OCI-M1 (cell line): ENCODE results near the gene DHX34.
"Not testable (repeated sequence)": the region's sequence is repeated elsewhere in the genome, so short reads cannot be mapped to it uniquely, and the experiment has no call there.

ENCODE experiments used
- DNase-seq: peaks from one replicate; lab custom pipeline; 2025; lab: John Stamatoyannopoulos, UW

Gene DHX34

GRCh38 chr19:47389150-47389556 lies 40.0 kb downstream of the DHX34 start:
- no peak for DNase-seq

GRCh38 chr19:47390533-47391488 lies 41.7 kb downstream of the DHX34 start:
- DNase-seq = no peak

GRCh38 chr19:47391510-47392223 lies 42.6 kb downstream of the DHX34 start:
- DNase-seq = peak; percentile 85

GRCh38 chr19:47398707-47399597 lies 49.8 kb downstream of the DHX34 start:
- no peak for DNase-seq

- DNase-seq = no peak
Observed at GRCh38 chr19:47402504-47402903, 53.4 kb downstream of the DHX34 start.

GRCh38 chr19:47404334-47405196 lies 55.5 kb downstream of the DHX34 start:
- no peak for DNase-seq

GRCh38 chr19:47405197-47405550 lies 56.1 kb downstream of the DHX34 start:
- no peak for DNase-seq

- no peak for DNase-seq
Observed at GRCh38 chr19:47405854-47406417, 56.8 kb downstream of the DHX34 start.

- peak; percentile 61 for DNase-seq
Observed at GRCh38 chr19:47406711-47407416, 57.7 kb downstream of the DHX34 start.

- DNase-seq = no peak
Observed at GRCh38 chr19:47407417-47407774, 58.3 kb downstream of the DHX34 start.

GRCh38 chr19:47408156-47408938 lies 59.2 kb downstream of the DHX34 start:
- no peak for DNase-seq

- no peak for DNase-seq
Observed at GRCh38 chr19:47411101-47411500, 62.0 kb downstream of the DHX34 start.

- DNase-seq = not testable (repeated sequence)
Observed at GRCh38 chr19:47411696-47412095, 62.6 kb downstream of the DHX34 start.

GRCh38 chr19:47413941-47414340 lies 64.8 kb downstream of the DHX34 start:
- no peak for DNase-seq

- DNase-seq = peak; percentile 70
Observed at GRCh38 chr19:47414469-47414868, 65.4 kb downstream of the DHX34 start.

GRCh38 chr19:47415953-47416642 lies 67.0 kb downstream of the DHX34 start:
- no peak for DNase-seq

GRCh38 chr19:47416643-47416985 lies 67.5 kb downstream of the DHX34 start:
- no peak for DNase-seq

- no peak for DNase-seq
Observed at GRCh38 chr19:47417107-47417745, 68.1 kb downstream of the DHX34 start.
